CD4-positive, alpha-beta T cell treated with Interleukin-6 at 100 ng/mL for 8 hours (primary cell): ENCODE data around the gene TSHR.
"Not testable (repeated sequence)": the region's sequence is repeated elsewhere in the genome, so short reads cannot be mapped to it uniquely, and the experiment has no call there.

ENCODE experiments used
- DNase-seq: peaks from one replicate; pipeline ENCODE4 v3.0.0-alpha.2; 2020; ENCODE audit warnings: mixed read lengths, low spot score

The TSHR gene

GRCh38 chr14:80955416-80955941, at the start of gene TSHR:
TSS of gene TSHR (plus strand) at chr14:80955621. CDS start at chr14:80955681, 60 bp downstream.
- DNase-seq, result peak; percentile 4

- DNase-seq, result no peak
These were observed 49.1 kb upstream of the TSHR start for GRCh38 chr14:80906336-80906735.

- no peak for DNase-seq
These were observed 48.5 kb upstream of the TSHR start for GRCh38 chr14:80906946-80907345.

GRCh38 chr14:80912013-80912412, 43.4 kb upstream of the TSHR start:
- not testable (repeated sequence) for DNase-seq

GRCh38 chr14:80919622-80920021, 35.8 kb upstream of the TSHR start:
- no peak for DNase-seq

GRCh38 chr14:80923368-80923767, 32.1 kb upstream of the TSHR start:
- no peak for DNase-seq

GRCh38 chr14:80924365-80925103, 30.9 kb upstream of the TSHR start:
- no peak for DNase-seq

GRCh38 chr14:80926397-80927082, 28.9 kb upstream of the TSHR start:
- no peak for DNase-seq

GRCh38 chr14:80927083-80927989, 28.1 kb upstream of the TSHR start:
- no peak for DNase-seq

GRCh38 chr14:80930095-80930494, 25.3 kb upstream of the TSHR start:
- no peak for DNase-seq

GRCh38 chr14:80930836-80931389, 24.5 kb upstream of the TSHR start:
- peak; percentile 68 for DNase-seq

GRCh38 chr14:80933282-80933681, 22.1 kb upstream of the TSHR start:
- DNase-seq, result no peak

GRCh38 chr14:80933686-80934085, 21.7 kb upstream of the TSHR start:
- DNase-seq, result no peak

- DNase-seq, result no peak
These were observed 15.3 kb upstream of the TSHR start for GRCh38 chr14:80940146-80940545.

GRCh38 chr14:80941241-80942185, 13.9 kb upstream of the TSHR start, which contains the start of gene CEP128:
TSS of gene CEP128 (minus strand) at chr14:80941738.
- DNase-seq, result peak; percentile 87

- DNase-seq, result no peak
These were observed 13.2 kb upstream of the TSHR start for GRCh38 chr14:80942191-80942600.

GRCh38 chr14:80944861-80945617, 10.4 kb upstream of the TSHR start:
- DNase-seq, result no peak

GRCh38 chr14:80946187-80946586, 9.2 kb upstream of the TSHR start:
- DNase-seq, result no peak

GRCh38 chr14:80946797-80947196, 8.6 kb upstream of the TSHR start:
- no peak for DNase-seq

- DNase-seq, result no peak
These were observed 7.1 kb upstream of the TSHR start for GRCh38 chr14:80948291-80948690.
